Measurements from ENCODE around the gene C4BPA. TPM values are rescaled to one million over a fixed set of nuclear protein-coding genes. Genes with fewer than 3 reads are reported as not detected.
A peak's percentile ranks its signal among the peaks of the same experiment; 100 is the strongest.

C4BPA gene
- total and polyA plus RNA-seq, 9 of the 15 experiments (the other 6 are each of a cell fraction or from before 2014, with no cell fraction given) = 0.04 to 0.22 (median 0.11) TPM; not detected in 3

GRCh38 chr1:207194197-207194596 is 90.2 kb downstream of the C4BPA start (continued):
- TF ChIP-seq CEBPG (CRISPR knock-in tag; IDR thresholded peaks at IDR 0.05) (0 out of 2 replicates have a peak, but pooled peaks have one; percentile 25), CEBPG (tag; conservative IDR thresholded peaks at IDR 0.05 in 1 of 2, IDR thresholded peaks at IDR 0.05 in 1 of 2) (peak; percentile 50 to 84; a peak in 3 of 4 replicates), KLF16 (IDR thresholded peaks at IDR 0.05) (no peak), ZNF512 (tag; IDR thresholded peaks at IDR 0.05) (no peak), ZNF592 (IDR thresholded peaks at IDR 0.05) (0 out of 2 replicates have a peak, but pooled peaks have one; percentile 31), TRIM24 (IDR thresholded peaks at IDR 0.05) (peak; percentile 16 to 40; a peak in 1 of 4 replicates), USF2 (CRISPR knock-in tag; IDR thresholded peaks at IDR 0.05) (no peak), EP300 (IDR thresholded peaks at IDR 0.05; ENCODE audit: low read length) (peak; percentile 14; the same call in 1 of the 2 replicates)

Small RNA genes lying within 50 kb of the gene (small RNA-seq; reads per million reads assigned to genes)
- not detected for gene AL445493.1

Other genes starting within 250 kb of the C4BPA start
Only the 7 nearest of the 10 such genes appear.
- not detected in 2 replicates for gene FCMR, start 182.3 kb upstream of the C4BPA start, total RNA-seq (2014; rRNA removed)
- gene FCMR, start 182.3 kb upstream of the C4BPA start, total RNA-seq (2014; rRNA removed; fragmentation: Illumina TruSeq; extraction: Trizol) = not detected in 2 replicates
- 0.11 TPM in 1 of 2 replicates, not detected in the other for gene FCMR, start 182.3 kb upstream of the C4BPA start, total RNA-seq (2015; rRNA removed; fragmentation: Illumina TruSeq; extraction: Trizol)
- 0.54 and 0.82 TPM in 2 replicates for gene FCMR, start 182.3 kb upstream of the C4BPA start, total RNA-seq (2021)
- not detected in 2 replicates for gene FCMR, start 182.3 kb upstream of the C4BPA start, polyA plus RNA-seq (2011; rRNA removed)
- 0.30 and 0.32 TPM in 2 replicates for gene FCMR, start 182.3 kb upstream of the C4BPA start, polyA plus RNA-seq (2014; fragmentation: Illumina TruSeq; extraction: Trizol)
- gene FCMR, start 182.3 kb upstream of the C4BPA start, polyA plus RNA-seq (2014; fragmentation: Nextera tagmentation; extraction: Ambion mirVana) = under 1 TPM in 1 of 2 experiments, not detected in 1; 0.11 TPM
- not detected in 2 replicates for gene FCMR, start 182.3 kb upstream of the C4BPA start, polyA plus RNA-seq (2014; rRNA removed)
- 0.05 TPM in 1 of 2 replicates, not detected in the other for gene PIGR, start 157.8 kb upstream of the C4BPA start, total RNA-seq (2014; rRNA removed)
- not detected in 2 replicates for gene PIGR, start 157.8 kb upstream of the C4BPA start, total RNA-seq (2014; rRNA removed; fragmentation: Illumina TruSeq; extraction: Trizol)
- gene PIGR, start 157.8 kb upstream of the C4BPA start, total RNA-seq (2015; rRNA removed; fragmentation: Illumina TruSeq; extraction: Trizol) = 0.04 TPM in 1 of 2 replicates, not detected in the other
- 1.5 and 2.7 TPM in 2 replicates for gene PIGR, start 157.8 kb upstream of the C4BPA start, total RNA-seq (2021)
- gene PIGR, start 157.8 kb upstream of the C4BPA start, polyA plus RNA-seq (2011; rRNA removed) = not detected in 2 replicates
- 0.03 TPM in 1 of 2 replicates, not detected in the other for gene PIGR, start 157.8 kb upstream of the C4BPA start, polyA plus RNA-seq (2014; fragmentation: Illumina TruSeq; extraction: Trizol)
- under 1 TPM; 0.01 to 0.03 TPM for gene PIGR, start 157.8 kb upstream of the C4BPA start, polyA plus RNA-seq (2014; fragmentation: Nextera tagmentation; extraction: Ambion mirVana)
- gene PIGR, start 157.8 kb upstream of the C4BPA start, polyA plus RNA-seq (2014; rRNA removed) = not detected in 2 replicates
- not detected in 2 replicates for gene FCAMR, start 133.8 kb upstream of the C4BPA start, total RNA-seq (2014; rRNA removed)
- gene FCAMR, start 133.8 kb upstream of the C4BPA start, total RNA-seq (2014; rRNA removed; fragmentation: Illumina TruSeq; extraction: Trizol) = not detected in 2 replicates
- gene FCAMR, start 133.8 kb upstream of the C4BPA start, total RNA-seq (2015; rRNA removed; fragmentation: Illumina TruSeq; extraction: Trizol) = not detected in 2 replicates
- not detected in 2 replicates for gene FCAMR, start 133.8 kb upstream of the C4BPA start, total RNA-seq (2021)
- gene FCAMR, start 133.8 kb upstream of the C4BPA start, polyA plus RNA-seq (2011; rRNA removed) = not detected in 2 replicates
- not detected in 2 replicates for gene FCAMR, start 133.8 kb upstream of the C4BPA start, polyA plus RNA-seq (2014; fragmentation: Illumina TruSeq; extraction: Trizol)
- gene FCAMR, start 133.8 kb upstream of the C4BPA start, polyA plus RNA-seq (2014; fragmentation: Nextera tagmentation; extraction: Ambion mirVana) = not detected
- not detected in 2 replicates for gene FCAMR, start 133.8 kb upstream of the C4BPA start, polyA plus RNA-seq (2014; rRNA removed)
- 1.8 TPM in 2 replicates for gene C1orf116, start 71.5 kb upstream of the C4BPA start, total RNA-seq (2014; rRNA removed)
- 0.80 and 0.95 TPM in 2 replicates for gene C1orf116, start 71.5 kb upstream of the C4BPA start, total RNA-seq (2014; rRNA removed; fragmentation: Illumina TruSeq; extraction: Trizol)
- 0.80 and 0.87 TPM in 2 replicates for gene C1orf116, start 71.5 kb upstream of the C4BPA start, total RNA-seq (2015; rRNA removed; fragmentation: Illumina TruSeq; extraction: Trizol)
- 2.6 and 2.7 TPM in 2 replicates for gene C1orf116, start 71.5 kb upstream of the C4BPA start, total RNA-seq (2021)
- gene C1orf116, start 71.5 kb upstream of the C4BPA start, polyA plus RNA-seq (2011; rRNA removed) = 1.2 and 2.6 TPM in 2 replicates
- gene C1orf116, start 71.5 kb upstream of the C4BPA start, polyA plus RNA-seq (2014; fragmentation: Illumina TruSeq; extraction: Trizol) = 3.0 and 3.1 TPM in 2 replicates
- under 1 TPM; 0.62 to 0.69 TPM for gene C1orf116, start 71.5 kb upstream of the C4BPA start, polyA plus RNA-seq (2014; fragmentation: Nextera tagmentation; extraction: Ambion mirVana)
- gene C1orf116, start 71.5 kb upstream of the C4BPA start, polyA plus RNA-seq (2014; rRNA removed) = 0.62 and 0.95 TPM in 2 replicates
- gene YOD1, start 53.0 kb upstream of the C4BPA start, total RNA-seq (2014; rRNA removed) = 47.5 and 49.8 TPM in 2 replicates
- gene YOD1, start 53.0 kb upstream of the C4BPA start, total RNA-seq (2014; rRNA removed; fragmentation: Illumina TruSeq; extraction: Trizol) = 78.1 and 91.0 TPM in 2 replicates
- gene YOD1, start 53.0 kb upstream of the C4BPA start, total RNA-seq (2015; rRNA removed; fragmentation: Illumina TruSeq; extraction: Trizol) = 51.8 and 56.0 TPM in 2 replicates
- 61.6 and 61.7 TPM in 2 replicates for gene YOD1, start 53.0 kb upstream of the C4BPA start, total RNA-seq (2021)
- gene YOD1, start 53.0 kb upstream of the C4BPA start, polyA plus RNA-seq (2011; rRNA removed) = 38.8 and 46.9 TPM in 2 replicates
- 43.9 and 46.5 TPM in 2 replicates for gene YOD1, start 53.0 kb upstream of the C4BPA start, polyA plus RNA-seq (2014; fragmentation: Illumina TruSeq; extraction: Trizol)
- 10 to 100 TPM; 18.2 to 24.0 TPM for gene YOD1, start 53.0 kb upstream of the C4BPA start, polyA plus RNA-seq (2014; fragmentation: Nextera tagmentation; extraction: Ambion mirVana)
- gene YOD1, start 53.0 kb upstream of the C4BPA start, polyA plus RNA-seq (2014; rRNA removed) = 27.9 and 28.7 TPM in 2 replicates
- 10.5 and 12.3 TPM in 2 replicates for gene PFKFB2, start 51.0 kb upstream of the C4BPA start, total RNA-seq (2014; rRNA removed)
- gene PFKFB2, start 51.0 kb upstream of the C4BPA start, total RNA-seq (2014; rRNA removed; fragmentation: Illumina TruSeq; extraction: Trizol) = 21.9 and 26.2 TPM in 2 replicates
- 17.3 and 17.8 TPM in 2 replicates for gene PFKFB2, start 51.0 kb upstream of the C4BPA start, total RNA-seq (2015; rRNA removed; fragmentation: Illumina TruSeq; extraction: Trizol)
- gene PFKFB2, start 51.0 kb upstream of the C4BPA start, total RNA-seq (2021) = 20.4 and 22.9 TPM in 2 replicates
- 24.1 and 26.0 TPM in 2 replicates for gene PFKFB2, start 51.0 kb upstream of the C4BPA start, polyA plus RNA-seq (2011; rRNA removed)
- gene PFKFB2, start 51.0 kb upstream of the C4BPA start, polyA plus RNA-seq (2014; fragmentation: Illumina TruSeq; extraction: Trizol) = 13.5 and 16.4 TPM in 2 replicates
- gene PFKFB2, start 51.0 kb upstream of the C4BPA start, polyA plus RNA-seq (2014; fragmentation: Nextera tagmentation; extraction: Ambion mirVana) = 1 to 10 TPM; 6.9 to 7.6 TPM
- gene PFKFB2, start 51.0 kb upstream of the C4BPA start, polyA plus RNA-seq (2014; rRNA removed) = 11.7 and 11.9 TPM in 2 replicates
- not detected in 2 replicates for gene C4BPB, start 15.4 kb upstream of the C4BPA start, total RNA-seq (2014; rRNA removed)
- not detected in 2 replicates for gene C4BPB, start 15.4 kb upstream of the C4BPA start, total RNA-seq (2014; rRNA removed; fragmentation: Illumina TruSeq; extraction: Trizol)
- not detected in 2 replicates for gene C4BPB, start 15.4 kb upstream of the C4BPA start, total RNA-seq (2015; rRNA removed; fragmentation: Illumina TruSeq; extraction: Trizol)
- not detected in 2 replicates for gene C4BPB, start 15.4 kb upstream of the C4BPA start, total RNA-seq (2021)
- gene C4BPB, start 15.4 kb upstream of the C4BPA start, polyA plus RNA-seq (2011; rRNA removed) = not detected in 2 replicates
- not detected in 2 replicates for gene C4BPB, start 15.4 kb upstream of the C4BPA start, polyA plus RNA-seq (2014; fragmentation: Illumina TruSeq; extraction: Trizol)
- not detected for gene C4BPB, start 15.4 kb upstream of the C4BPA start, polyA plus RNA-seq (2014; fragmentation: Nextera tagmentation; extraction: Ambion mirVana)
- not detected in 2 replicates for gene C4BPB, start 15.4 kb upstream of the C4BPA start, polyA plus RNA-seq (2014; rRNA removed)

Measured in K562 (cell line).